IMR-90 (cell line): ENCODE measurements around the gene FMOD. TPM values are rescaled to one million over a fixed set of nuclear protein-coding genes. Genes with fewer than 3 reads are reported as not detected.
A peak's percentile ranks its signal among the peaks of the same experiment; 100 is the strongest.

Experiments
- ATAC-seq: fragments of 200-7000 bp; cut with Tn5 transposase; 2 replicates; pipeline ENCODE4 v1.9.1; 2020; ENCODE audit warnings: low read depth, mild to moderate bottlenecking, moderate library complexity
- BruUV-seq: library from RNA; stranded (reverse); fragments of 400-500 nt; replicated peaks from 2 replicates; lab custom pipeline; 2021; lab: Mats Ljungman, UMichigan
- CTCF ChIA-PET: fragments of 300-600 bp; formaldehyde crosslinking; extraction: SDS; loops from one replicate; lab custom pipeline; 2021; ENCODE audit warnings: antibody characterized with exemption; lab: Yijun Ruan, JAX
- POLR2A ChIA-PET: fragments of 300-600 bp; sonication (Branson Sonifier 250); formaldehyde crosslinking; loops from one replicate; lab custom pipeline; 2022; ENCODE audit warnings: antibody characterized with exemption; ENCODE audit not compliant: unreplicated experiment; lab: Charles Lee
- DNase-seq: peaks from one replicate; pipeline ENCODE4 v3.0.0; 2013
- H2AFZ ChIP-seq: replicated peaks from 2 replicates; pipeline ENCODE3; 2013; ENCODE audit warnings: low read length, mild to moderate bottlenecking; ENCODE audit not compliant: poor library complexity
- H2AK5ac ChIP-seq: 2 replicates; pipeline ENCODE4 v1.6.1; 2013; ENCODE audit warnings: low read depth, low read length, inconsistent platforms
- H2AK9ac ChIP-seq: replicated peaks from 2 replicates; pipeline ENCODE3; 2013; ENCODE audit warnings: mild to moderate bottlenecking, low read depth, low read length, moderate library complexity; ENCODE audit not compliant: poor library complexity
- H2BK120ac ChIP-seq: 2 replicates; pipeline ENCODE4 v1.6.1; 2013; ENCODE audit warnings: low read depth, low read length, inconsistent platforms
- H2BK15ac ChIP-seq: 3 replicates; pipeline ENCODE4 v1.6.1; 2013; ENCODE audit warnings: low read depth, low read length, inconsistent platforms
- H2BK20ac ChIP-seq: 2 replicates; pipeline ENCODE4 v1.6.1; 2013; ENCODE audit warnings: low read depth, mild to moderate bottlenecking, inconsistent platforms, low read length, moderate library complexity
- H2BK5ac ChIP-seq: 2 replicates; pipeline ENCODE4 v1.6.1; 2013; ENCODE audit warnings: mild to moderate bottlenecking, low read depth, low read length, inconsistent platforms; ENCODE audit not compliant: poor library complexity, severe bottlenecking
- H3K14ac ChIP-seq: replicated peaks from 2 replicates; pipeline ENCODE4 v1.6.1; 2013; ENCODE audit warnings: low read depth, low read length, inconsistent platforms
- H3K18ac ChIP-seq: 2 replicates; pipeline ENCODE4 v1.6.1; 2013; ENCODE audit warnings: low read depth, low read length, control low read depth
- H3K23ac ChIP-seq: 2 replicates; pipeline ENCODE4 v1.6.1; 2013; ENCODE audit warnings: low read depth, low read length, inconsistent platforms
- H3K27ac ChIP-seq: 2 replicates; pipeline ENCODE4 v1.5.1; 2013; ENCODE audit warnings: mild to moderate bottlenecking, control low read depth, low read length; ENCODE audit not compliant: insufficient read depth
- H3K27me3 ChIP-seq: 2 replicates; pipeline ENCODE4 v1.6.1; 2013; ENCODE audit warnings: low read length; ENCODE audit not compliant: control insufficient read depth, insufficient read depth
- H3K36me3 ChIP-seq: 2 replicates; pipeline ENCODE4 v1.6.1; 2013; ENCODE audit warnings: low read length, mixed read lengths; ENCODE audit not compliant: control insufficient read depth, insufficient read depth
- H3K4ac ChIP-seq: 2 replicates; pipeline ENCODE4 v1.6.1; 2013; ENCODE audit warnings: low read depth, low read length, inconsistent platforms
- H3K4me1 ChIP-seq: 2 replicates; pipeline ENCODE4 v1.6.1; 2013; ENCODE audit warnings: low read length, mixed read lengths; ENCODE audit not compliant: control insufficient read depth, insufficient read depth
- H3K4me2 ChIP-seq: 2 replicates; pipeline ENCODE4 v1.6.1; 2013; ENCODE audit warnings: low read depth, mild to moderate bottlenecking, control low read depth, low read length, moderate library complexity
- H3K4me3 ChIP-seq: 2 replicates; pipeline ENCODE4 v1.5.1; 2013; ENCODE audit warnings: low read depth, mild to moderate bottlenecking, control low read depth, low read length, moderate library complexity; ENCODE audit not compliant: insufficient read depth
- H3K56ac ChIP-seq: 2 replicates; pipeline ENCODE4 v1.6.1; 2013; ENCODE audit warnings: low read length, inconsistent platforms; ENCODE audit not compliant: insufficient read depth; ENCODE audit errors: extremely low read depth
- H3K79me1 ChIP-seq, 2 experiments: 2 replicates each; pipeline ENCODE4 v1.6.1; 2013; ENCODE audit warnings: low read length in 2 of 2, inconsistent platforms in 1 of 2, low read depth in 1 of 2
- H3K9ac ChIP-seq: 2 replicates; pipeline ENCODE4 v1.6.1; 2013; ENCODE audit warnings: low read depth, low read length, control low read depth
- H3K9me1 ChIP-seq: 2 replicates; pipeline ENCODE4 v1.6.1; 2013; ENCODE audit warnings: low read length, inconsistent platforms; ENCODE audit not compliant: insufficient read depth
- H3K9me3 ChIP-seq: 2 replicates; pipeline ENCODE4 v1.6.1; 2013; ENCODE audit warnings: low read length; ENCODE audit not compliant: control insufficient read depth, insufficient read depth
- H4K20me1 ChIP-seq: 2 replicates; pipeline ENCODE4 v1.6.1; 2013; ENCODE audit warnings: low read length, inconsistent platforms; ENCODE audit not compliant: insufficient read depth
- H4K5ac ChIP-seq: 2 replicates; pipeline ENCODE4 v1.6.1; 2013; ENCODE audit warnings: mild to moderate bottlenecking, low read depth, low read length, control low read depth
- H4K8ac ChIP-seq, 2 experiments: 2 replicates each; pipeline ENCODE4 v1.6.1; 2013; ENCODE audit warnings: low read depth in 2 of 2, low read length in 2 of 2, control low read depth in 1 of 2, inconsistent platforms in 1 of 2
- H4K91ac ChIP-seq: 2 replicates; pipeline ENCODE4 v1.6.1; 2013; ENCODE audit warnings: low read depth, low read length, inconsistent platforms; ENCODE audit not compliant: insufficient read depth
- BHLHE40 ChIP-seq: fragments of 150-350 bp; IDR thresholded peaks from 2 replicates; pipeline ENCODE4 v1.6.1; 2016; ENCODE audit warnings: mild to moderate bottlenecking, low read depth, low read length
- CEBPB ChIP-seq: IDR thresholded peaks from 2 replicates; pipeline ENCODE4 v1.6.1; 2012; ENCODE audit warnings: low read depth, low read length, improper control_type of control experiment
- CHD1 ChIP-seq: IDR thresholded peaks from 2 replicates; pipeline ENCODE4 v1.6.1; 2012; ENCODE audit warnings: low read depth, low read length, improper control_type of control experiment
- MAZ ChIP-seq: IDR thresholded peaks from 2 replicates; pipeline ENCODE4 v1.6.1; 2012; ENCODE audit warnings: low read depth, mild to moderate bottlenecking, low read length, improper control_type of control experiment, moderate library complexity, borderline replicate concordance
- MXI1 ChIP-seq: IDR thresholded peaks from 2 replicates; pipeline ENCODE4 v1.6.1; 2012; ENCODE audit warnings: low read depth, mild to moderate bottlenecking, low read length, moderate library complexity, borderline replicate concordance
- NFE2L2 ChIP-seq: fragments of 150-350 bp; IDR thresholded peaks from 2 replicates; pipeline ENCODE4 v1.6.1; 2016; ENCODE audit warnings: low read depth, mild to moderate bottlenecking, low read length
- POLR2A ChIP-seq: IDR thresholded peaks from 2 replicates; pipeline ENCODE4 v1.6.1; 2012; ENCODE audit warnings: mild to moderate bottlenecking, low read depth, low read length
- RCOR1 ChIP-seq: IDR thresholded peaks from 2 replicates; pipeline ENCODE4 v1.6.1; 2012; ENCODE audit warnings: mild to moderate bottlenecking, low read length, improper control_type of control experiment; ENCODE audit not compliant: insufficient replicate concordance
- RFX5 ChIP-seq: IDR thresholded peaks from 2 replicates; pipeline ENCODE4 v1.8.0; 2012; ENCODE audit warnings: low read depth, mild to moderate bottlenecking, low read length, moderate library complexity
- SMC3 ChIP-seq: fragments of 150-350 bp; IDR thresholded peaks from 2 replicates; pipeline ENCODE4 v1.6.1; 2016; ENCODE audit warnings: low read depth, mild to moderate bottlenecking, antibody characterized with exemption, low read length, moderate library complexity
- WGBS, 2 experiments: methylation state at CpG; one replicate each; pipeline versions ENCODE4 v1.1.5 to v1.1.7; 2013; ENCODE audit warnings: missing lambda C conversion rate in 2 of 2; ENCODE audit not compliant: insufficient read length in 1 of 2; ENCODE audit errors: extremely low coverage in 2 of 2; 5-methylcytosine and 5-hydroxymethylcytosine counted together
- dilution Hi-C: fragments of 300-500 bp; cut with HindIII; formaldehyde crosslinking; loops from one replicate; pipeline ENCODE4 v1.14.3; 2018; ENCODE audit warnings: low sequenced_read_pairs; ENCODE audit not compliant: unreplicated experiment
- in situ Hi-C: fragments of 300-500 bp; cut with MboI; formaldehyde crosslinking; loops from 3 replicates; pipeline ENCODE4 v1.14.3; 2019; ENCODE audit warnings: low sequenced_read_pairs, inconsistent platforms, mixed read lengths
- intact Hi-C: fragments of 100-400 bp; cut with micrococcal nuclease; formaldehyde crosslinking; loops from 2 replicates; pipeline ENCODE4 v1.10.0; 2022
- polyA plus RNA-seq, 3 experiments: library from polyadenylated mRNA; depleted of rRNA; stranded (reverse); fragments of >200 nt; gene quantifications; 2 replicates each; pipeline ENCODE4 v1.2.3, GENCODE V29; 2012; ENCODE audit warnings: low replicate concordance in 1 of 3
- total RNA-seq: library from RNA; depleted of rRNA; stranded (reverse); fragments of >200 nt; gene quantifications from 2 replicates; pipeline ENCODE4 v1.2.3, GENCODE V29; 2012
- TF ChIP-seq, protein P1 (sequence below): fragments of 150-350 bp; IDR thresholded peaks from 2 replicates; pipeline ENCODE4 v1.6.1; 2017; ENCODE audit warnings: mild to moderate bottlenecking, antibody characterized with exemption, low read length, low read depth
- TF ChIP-seq, protein P2 (sequence below): fragments of 150-350 bp; IDR thresholded peaks from 2 replicates; pipeline ENCODE4 v1.6.1; 2016; ENCODE audit warnings: low read depth, mild to moderate bottlenecking, low read length, moderate library complexity, borderline replicate concordance
- TF ChIP-seq, protein P3 (sequence below): conservative IDR thresholded peaks from 2 replicates; pipeline ENCODE4 v1.5.1; 2012; ENCODE audit warnings: mild to moderate bottlenecking, low read depth, low read length, improper control_type of control experiment

The FMOD gene
- total and polyA plus RNA-seq, 2 of the 4 experiments (the other 2 are of a cell fraction) = 0.18 to 2.7 TPM

DNA sequence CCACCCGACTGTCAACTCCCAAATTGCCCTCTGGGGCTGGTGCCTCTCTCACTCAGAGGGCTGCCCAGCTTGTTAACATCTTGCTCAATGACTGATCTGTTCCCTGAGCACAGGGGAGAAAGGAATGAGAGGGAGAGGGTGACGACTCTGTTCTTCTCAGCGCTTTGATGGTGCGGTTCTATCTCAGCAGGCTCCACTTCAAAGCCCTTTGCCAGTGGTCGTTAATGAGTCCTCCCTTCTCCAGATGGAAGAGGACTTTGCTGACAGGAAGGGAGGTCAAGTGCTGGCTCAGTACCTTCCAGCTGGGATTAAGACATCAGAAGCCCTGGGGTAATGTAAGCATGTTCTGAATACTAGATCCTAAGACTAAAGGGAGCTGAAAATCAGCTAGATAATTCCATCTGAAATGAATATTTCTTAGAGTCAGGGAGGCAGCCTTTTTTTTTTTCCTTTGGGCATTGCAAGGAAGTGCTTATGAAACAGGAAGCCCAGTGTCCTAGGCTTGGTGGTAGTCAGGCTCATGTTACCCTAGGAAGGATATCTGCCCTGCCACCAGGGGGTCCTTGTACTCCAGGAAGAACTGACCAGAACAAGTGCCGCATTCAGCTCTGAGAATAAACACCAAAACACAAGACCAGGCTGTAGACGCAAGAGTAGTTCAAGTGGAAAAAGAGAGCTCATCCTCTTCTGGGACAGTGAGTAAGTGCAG lies 4.7 kb downstream of the FMOD start:
- H3K23ac ChIP-seq = no peak overlapping the region
- no peak overlapping the region for H3K56ac ChIP-seq
- no peaks in the 10 kb centered on the region for H3K36me3 ChIP-seq
- no peak overlapping the region for H2AFZ ChIP-seq
- H3K14ac ChIP-seq = no peak overlapping the region
- H4K20me1 ChIP-seq = no peaks in the 10 kb centered on the region
- BruUV-seq = no TSS peak
- no peaks in the 10 kb centered on the region for H3K9me3 ChIP-seq
- H3K79me1 ChIP-seq = no peaks in the 10 kb centered on the region
- POLR2A ChIA-PET = no interaction called here
- CTCF ChIA-PET = interaction anchor here (0.5 kb wide), 1 partner anchor 8 kb away, joined by 3 read pairs; no protein-coding TSS in a partner anchor
- H2AK9ac ChIP-seq = no peak overlapping the region
- 50% methylated on average over 2 of the region's 7 CpGs; no CpG with 5 or more reads in 1 of the 2 experiments for WGBS, 2 experiments
- H3K4ac ChIP-seq = no peak overlapping the region
- H3K27me3 ChIP-seq = peaks cover 56% of the 10 kb centered on the region
- no peak overlapping the region for H2BK5ac ChIP-seq
- H3K4me3 ChIP-seq = no peak overlapping the region
- intact Hi-C loops (no loop called here), dilution Hi-C loops (no loop called here), in situ Hi-C loops (loop anchor here (10.0 kb wide), 1 partner anchor 359 kb away; no protein-coding TSS in a partner anchor)
- H3K4me2 ChIP-seq = no peak overlapping the region
- no peak overlapping the region for H2BK20ac ChIP-seq
- H4K5ac ChIP-seq = no peak overlapping the region
- H4K8ac ChIP-seq = no peak overlapping the region
- H2AK5ac ChIP-seq = peak overlapping the region; percentile 7; the same call in 1 of the 2 replicates
- H3K9ac ChIP-seq = no peak overlapping the region
- ATAC-seq = no peak
- no peak overlapping the region for H3K27ac ChIP-seq
- H3K9me1 ChIP-seq = no peaks in the 10 kb centered on the region; the same call in 1 of the 2 replicates
- no peak overlapping the region for H2BK120ac ChIP-seq
- no peak overlapping the region for H3K18ac ChIP-seq
- TF ChIP-seq BHLHE40 = no peak
- TF ChIP-seq CEBPB = no peak
- TF ChIP-seq MXI1 = no peak
- no peak for TF ChIP-seq CHD1
- no peak for TF ChIP-seq MAZ
- no peak for TF ChIP-seq RFX5
- TF ChIP-seq, protein P1, sequence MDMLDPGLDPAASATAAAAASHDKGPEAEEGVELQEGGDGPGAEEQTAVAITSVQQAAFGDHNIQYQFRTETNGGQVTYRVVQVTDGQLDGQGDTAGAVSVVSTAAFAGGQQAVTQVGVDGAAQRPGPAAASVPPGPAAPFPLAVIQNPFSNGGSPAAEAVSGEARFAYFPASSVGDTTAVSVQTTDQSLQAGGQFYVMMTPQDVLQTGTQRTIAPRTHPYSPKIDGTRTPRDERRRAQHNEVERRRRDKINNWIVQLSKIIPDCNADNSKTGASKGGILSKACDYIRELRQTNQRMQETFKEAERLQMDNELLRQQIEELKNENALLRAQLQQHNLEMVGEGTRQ = no peak
- TF ChIP-seq NFE2L2 = no peak
- TF ChIP-seq, protein P2, sequence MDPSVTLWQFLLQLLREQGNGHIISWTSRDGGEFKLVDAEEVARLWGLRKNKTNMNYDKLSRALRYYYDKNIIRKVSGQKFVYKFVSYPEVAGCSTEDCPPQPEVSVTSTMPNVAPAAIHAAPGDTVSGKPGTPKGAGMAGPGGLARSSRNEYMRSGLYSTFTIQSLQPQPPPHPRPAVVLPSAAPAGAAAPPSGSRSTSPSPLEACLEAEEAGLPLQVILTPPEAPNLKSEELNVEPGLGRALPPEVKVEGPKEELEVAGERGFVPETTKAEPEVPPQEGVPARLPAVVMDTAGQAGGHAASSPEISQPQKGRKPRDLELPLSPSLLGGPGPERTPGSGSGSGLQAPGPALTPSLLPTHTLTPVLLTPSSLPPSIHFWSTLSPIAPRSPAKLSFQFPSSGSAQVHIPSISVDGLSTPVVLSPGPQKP = no peak
- no peak for TF ChIP-seq SMC3
- TF ChIP-seq, protein P3, sequence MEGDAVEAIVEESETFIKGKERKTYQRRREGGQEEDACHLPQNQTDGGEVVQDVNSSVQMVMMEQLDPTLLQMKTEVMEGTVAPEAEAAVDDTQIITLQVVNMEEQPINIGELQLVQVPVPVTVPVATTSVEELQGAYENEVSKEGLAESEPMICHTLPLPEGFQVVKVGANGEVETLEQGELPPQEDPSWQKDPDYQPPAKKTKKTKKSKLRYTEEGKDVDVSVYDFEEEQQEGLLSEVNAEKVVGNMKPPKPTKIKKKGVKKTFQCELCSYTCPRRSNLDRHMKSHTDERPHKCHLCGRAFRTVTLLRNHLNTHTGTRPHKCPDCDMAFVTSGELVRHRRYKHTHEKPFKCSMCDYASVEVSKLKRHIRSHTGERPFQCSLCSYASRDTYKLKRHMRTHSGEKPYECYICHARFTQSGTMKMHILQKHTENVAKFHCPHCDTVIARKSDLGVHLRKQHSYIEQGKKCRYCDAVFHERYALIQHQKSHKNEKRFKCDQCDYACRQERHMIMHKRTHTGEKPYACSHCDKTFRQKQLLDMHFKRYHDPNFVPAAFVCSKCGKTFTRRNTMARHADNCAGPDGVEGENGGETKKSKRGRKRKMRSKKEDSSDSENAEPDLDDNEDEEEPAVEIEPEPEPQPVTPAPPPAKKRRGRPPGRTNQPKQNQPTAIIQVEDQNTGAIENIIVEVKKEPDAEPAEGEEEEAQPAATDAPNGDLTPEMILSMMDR = no peak
- TF ChIP-seq POLR2A = no peak
- TF ChIP-seq RCOR1 = no peak
- no peak overlapping the region for H4K91ac ChIP-seq
- no peak for DNase-seq
- no peaks in the 10 kb centered on the region; the same call in 1 of the 2 replicates for H3K4me1 ChIP-seq
- H2BK15ac ChIP-seq = no peak overlapping the region
